Activated CD8-positive, alpha-beta T cell treated with anti-CD3 and anti-CD28 coated beads for 36 hours (primary cell): ENCODE data around the gene TIAM2. TPM values are rescaled to one million over a fixed set of nuclear protein-coding genes. Genes with fewer than 3 reads are reported as not detected.

Source experiments
- ATAC-seq: fragments of 200-7000 bp; cut with Tn5 transposase; one replicate; pipeline ENCODE4 v1.10.0; 2021; ENCODE audit warnings: mild to moderate bottlenecking, moderate library complexity
- CTCF ChIA-PET: fragments of 350-600 bp; sonication (Branson Sonifier 250); formaldehyde crosslinking; loops from one replicate; lab custom pipeline; 2021; ENCODE audit warnings: antibody characterized with exemption; lab: Charles Lee
- POLR2A ChIA-PET: fragments of 350-600 bp; sonication (Branson Sonifier 250); formaldehyde crosslinking; loops from one replicate; lab custom pipeline; 2021; ENCODE audit warnings: antibody characterized with exemption; lab: Charles Lee
- DNase-seq: peaks from one replicate; pipeline ENCODE4 v3.0.0-alpha.2; 2020
- H3K27ac Mint-ChIP-seq: one replicate; pipeline ENCODE4 v1.8.0; 2021; ENCODE audit warnings: mild to moderate bottlenecking, mixed read lengths
- H3K27me3 Mint-ChIP-seq: one replicate; pipeline ENCODE4 v1.8.0; 2021; ENCODE audit warnings: mixed read lengths
- H3K36me3 Mint-ChIP-seq: one replicate; pipeline ENCODE4 v1.8.0; 2021; ENCODE audit warnings: low read depth, mixed read lengths
- H3K4me1 Mint-ChIP-seq: one replicate; pipeline ENCODE4 v1.8.0; 2021; ENCODE audit warnings: low read depth, mixed read lengths
- H3K4me3 Mint-ChIP-seq: one replicate; pipeline ENCODE4 v1.8.0; 2021; ENCODE audit warnings: mild to moderate bottlenecking, moderate library complexity, mixed read lengths
- H3K9me3 Mint-ChIP-seq: one replicate; pipeline ENCODE4 v1.8.0; 2021; ENCODE audit warnings: mixed read lengths
- intact Hi-C: fragments of 100-400 bp; cut with micrococcal nuclease; formaldehyde crosslinking; loops from one replicate; pipeline ENCODE4 v1.10.0; 2022
- total RNA-seq, 2 experiments: library from RNA; stranded (reverse); gene quantifications; one replicate each; pipeline ENCODE4 v1.2.3, GENCODE V29; 2021
- TF ChIP-seq, protein P1 (sequence below): fragments of 200-600 bp; IDR thresholded peaks from one replicate; pipeline ENCODE4 v1.8.0; 2022; ENCODE audit warnings: antibody characterized with exemption, mild to moderate bottlenecking

Gene TIAM2
- total RNA-seq, 2 experiments from 2014 or later: 5.6 to 7.1 TPM

DNA sequence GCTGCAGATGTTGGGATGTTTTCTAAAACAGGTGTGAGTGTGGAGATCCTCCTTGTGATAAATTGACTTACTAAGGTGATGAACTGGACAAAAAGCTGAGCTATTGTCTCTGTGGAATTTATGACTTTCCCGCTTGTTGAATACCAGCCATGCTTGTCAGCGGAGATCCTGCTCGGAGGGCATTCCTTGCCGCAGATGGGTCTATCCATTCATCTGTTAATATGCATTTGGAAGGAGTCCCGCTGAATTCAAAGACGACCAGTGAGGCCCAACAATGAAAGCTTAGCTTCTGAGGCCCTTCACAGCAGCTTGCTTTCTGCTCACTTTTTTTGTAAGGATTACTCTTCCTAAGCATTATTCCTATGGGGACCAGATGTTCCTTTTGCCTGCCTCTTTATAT, 124.9 kb downstream of the TIAM2 start:
- no peak for ATAC-seq
- no peaks in the 10 kb centered on the region for H3K27me3 Mint-ChIP-seq
- no peak overlapping the region for H3K4me3 Mint-ChIP-seq
- peaks cover 1% of the 10 kb centered on the region for H3K36me3 Mint-ChIP-seq
- ChIA-PET POLR2A (interaction anchor here (0.9 kb wide), 1 partner anchor 12 kb away, joined by 3 read pairs; no protein-coding TSS in a partner anchor), CTCF (interaction anchor here (0.9 to 2.4 kb wide), 3 partner anchors 54 to 444 kb away, joined by 3 to 7 read pairs (median 4); no protein-coding TSS in a partner anchor)
- DNase-seq: no peak
- no peaks in the 10 kb centered on the region for H3K9me3 Mint-ChIP-seq
- H3K27ac Mint-ChIP-seq: no peak overlapping the region
- TF ChIP-seq, protein P1, sequence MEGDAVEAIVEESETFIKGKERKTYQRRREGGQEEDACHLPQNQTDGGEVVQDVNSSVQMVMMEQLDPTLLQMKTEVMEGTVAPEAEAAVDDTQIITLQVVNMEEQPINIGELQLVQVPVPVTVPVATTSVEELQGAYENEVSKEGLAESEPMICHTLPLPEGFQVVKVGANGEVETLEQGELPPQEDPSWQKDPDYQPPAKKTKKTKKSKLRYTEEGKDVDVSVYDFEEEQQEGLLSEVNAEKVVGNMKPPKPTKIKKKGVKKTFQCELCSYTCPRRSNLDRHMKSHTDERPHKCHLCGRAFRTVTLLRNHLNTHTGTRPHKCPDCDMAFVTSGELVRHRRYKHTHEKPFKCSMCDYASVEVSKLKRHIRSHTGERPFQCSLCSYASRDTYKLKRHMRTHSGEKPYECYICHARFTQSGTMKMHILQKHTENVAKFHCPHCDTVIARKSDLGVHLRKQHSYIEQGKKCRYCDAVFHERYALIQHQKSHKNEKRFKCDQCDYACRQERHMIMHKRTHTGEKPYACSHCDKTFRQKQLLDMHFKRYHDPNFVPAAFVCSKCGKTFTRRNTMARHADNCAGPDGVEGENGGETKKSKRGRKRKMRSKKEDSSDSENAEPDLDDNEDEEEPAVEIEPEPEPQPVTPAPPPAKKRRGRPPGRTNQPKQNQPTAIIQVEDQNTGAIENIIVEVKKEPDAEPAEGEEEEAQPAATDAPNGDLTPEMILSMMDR: no peak
- H3K4me1 Mint-ChIP-seq: peaks cover 27% of the 10 kb centered on the region
- intact Hi-C loops: no loop called here

DNA sequence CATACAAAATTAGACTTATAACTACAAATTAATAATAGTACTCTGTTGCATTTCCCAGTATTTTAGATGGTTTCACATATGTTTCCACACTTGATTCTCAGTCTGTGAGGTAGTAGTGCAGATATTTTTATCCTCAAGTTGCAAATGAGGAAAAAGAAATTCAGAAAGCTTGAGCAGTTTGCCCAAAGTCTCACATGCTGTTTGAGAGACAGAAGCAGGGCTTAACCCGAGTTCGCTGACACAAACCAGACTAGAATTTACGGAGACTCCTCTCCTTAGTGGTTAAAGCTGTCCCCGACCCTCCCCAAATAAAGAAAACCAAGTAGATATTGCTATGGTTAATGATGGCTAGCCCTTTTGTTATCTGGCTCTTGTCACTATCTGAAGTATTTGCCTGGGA, 126.2 kb downstream of the TIAM2 start:
- TF ChIP-seq, protein P1: no peak
- H3K27me3 Mint-ChIP-seq: no peaks in the 10 kb centered on the region
- intact Hi-C loops: no loop called here
- ATAC-seq (no peak), DNase-seq (no peak)
- no peaks in the 10 kb centered on the region for H3K9me3 Mint-ChIP-seq
- no peak overlapping the region for H3K27ac Mint-ChIP-seq
- H3K4me3 Mint-ChIP-seq: no peak overlapping the region
- ChIA-PET POLR2A (interaction anchor here (1.5 kb wide), 1 partner anchor 13 kb away, joined by 4 read pairs; no protein-coding TSS in a partner anchor), CTCF (interaction anchor here (0.9 to 2.4 kb wide), 2 partner anchors 193 to 446 kb away, joined by 3 to 7 read pairs; no protein-coding TSS in a partner anchor)
- H3K4me1 Mint-ChIP-seq: peaks cover 24% of the 10 kb centered on the region
- H3K36me3 Mint-ChIP-seq: peaks cover 1% of the 10 kb centered on the region

DNA sequence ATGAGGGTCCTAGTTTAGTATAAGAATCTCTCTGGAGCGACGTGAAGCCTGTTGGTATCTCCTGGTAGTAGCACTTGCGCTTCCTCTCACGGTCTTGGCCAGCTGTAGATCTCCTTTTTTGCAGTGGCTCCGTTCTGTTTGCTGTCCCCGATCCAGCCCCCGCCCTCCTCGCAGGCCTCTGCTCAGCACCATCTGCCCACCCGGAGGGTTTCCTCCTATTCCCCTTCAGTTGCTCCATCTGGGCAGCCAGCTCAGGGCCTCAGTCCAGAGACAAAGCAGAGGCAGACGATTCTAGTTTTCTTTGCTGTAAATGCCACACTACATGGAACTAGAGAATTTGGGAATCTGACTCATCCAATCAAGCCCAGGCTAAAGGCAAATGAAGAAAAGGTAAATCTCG, 126.6 kb downstream of the TIAM2 start:
- Mint-ChIP-seq H3K4me3 (no peak overlapping the region), H3K27me3 (no peaks in the 10 kb centered on the region), H3K27ac (no peak overlapping the region), H3K4me1 (peaks cover 21% of the 10 kb centered on the region), H3K9me3 (no peaks in the 10 kb centered on the region), H3K36me3 (peaks cover 1% of the 10 kb centered on the region)
- intact Hi-C loops: no loop called here
- DNase-seq (no peak), ATAC-seq (no peak)
- CTCF ChIA-PET: interaction anchor here (2.4 kb wide), 1 partner anchor 193 kb away, joined by 7 read pairs; no protein-coding TSS in a partner anchor
- POLR2A ChIA-PET: interaction anchor here (1.5 kb wide), 1 partner anchor 14 kb away, joined by 4 read pairs; no protein-coding TSS in a partner anchor
- TF ChIP-seq, protein P1: no peak

GRCh38 chr6:155122199-155122950, 127.3 kb downstream of the TIAM2 start:
- no peak overlapping the region for H3K27ac Mint-ChIP-seq
- TF ChIP-seq, protein P1: no peak
- DNase-seq (no peak), ATAC-seq (no peak)
- no peaks in the 10 kb centered on the region for H3K36me3 Mint-ChIP-seq
- H3K4me3 Mint-ChIP-seq: no peak overlapping the region
- intact Hi-C loops: no loop called here
- CTCF ChIA-PET: interaction anchor here (2.4 to 2.8 kb wide), 2 partner anchors 194 kb away, joined by 7 to 11 read pairs; no protein-coding TSS in a partner anchor
- H3K27me3 Mint-ChIP-seq: no peaks in the 10 kb centered on the region
- H3K4me1 Mint-ChIP-seq: peaks cover 23% of the 10 kb centered on the region
- POLR2A ChIA-PET: interaction anchor here (1.5 kb wide), 1 partner anchor 14 kb away, joined by 4 read pairs; no protein-coding TSS in a partner anchor
- H3K9me3 Mint-ChIP-seq: no peaks in the 10 kb centered on the region

- no peaks in the 10 kb centered on the region for H3K9me3 Mint-ChIP-seq
- POLR2A ChIA-PET: interaction anchor here (1.2 kb wide), 1 partner anchor 16 kb away, joined by 3 read pairs; no protein-coding TSS in a partner anchor
- intact Hi-C loops: no loop called here
Measured at GRCh38 chr6:155123520-155123919, 128.4 kb downstream of the TIAM2 start.

More at GRCh38 chr6:155123520-155123919, 128.4 kb downstream of the TIAM2 start:
- Mint-ChIP-seq H3K36me3 (no peaks in the 10 kb centered on the region), H3K27ac (no peak overlapping the region), H3K4me3 (no peak overlapping the region), H3K27me3 (no peaks in the 10 kb centered on the region), H3K4me1 (peaks cover 22% of the 10 kb centered on the region)
- CTCF ChIA-PET: interaction anchor here (0.7 to 2.8 kb wide), 3 partner anchors 13 to 195 kb away, joined by 4 to 11 read pairs (median 5); no protein-coding TSS in a partner anchor
- DNase-seq: no peak
- TF ChIP-seq, protein P1: no peak
- ATAC-seq: no peak
